Dedifferentiated amniotic fluid mesenchymal stem cell (primary cell): ENCODE data around the gene LY6G6F.
A peak's percentile ranks its signal among the peaks of the same experiment; 100 is the strongest.

Experiments used
- DNase-seq: peaks from one replicate; pipeline ENCODE4 v3.0.0-alpha.2; 2016; ENCODE audit errors: extremely low spot score

Gene LY6G6F

GRCh38 chr6:31723980-31724691 is 17.5 kb downstream of the LY6G6F start:
- no peak for DNase-seq

DNA sequence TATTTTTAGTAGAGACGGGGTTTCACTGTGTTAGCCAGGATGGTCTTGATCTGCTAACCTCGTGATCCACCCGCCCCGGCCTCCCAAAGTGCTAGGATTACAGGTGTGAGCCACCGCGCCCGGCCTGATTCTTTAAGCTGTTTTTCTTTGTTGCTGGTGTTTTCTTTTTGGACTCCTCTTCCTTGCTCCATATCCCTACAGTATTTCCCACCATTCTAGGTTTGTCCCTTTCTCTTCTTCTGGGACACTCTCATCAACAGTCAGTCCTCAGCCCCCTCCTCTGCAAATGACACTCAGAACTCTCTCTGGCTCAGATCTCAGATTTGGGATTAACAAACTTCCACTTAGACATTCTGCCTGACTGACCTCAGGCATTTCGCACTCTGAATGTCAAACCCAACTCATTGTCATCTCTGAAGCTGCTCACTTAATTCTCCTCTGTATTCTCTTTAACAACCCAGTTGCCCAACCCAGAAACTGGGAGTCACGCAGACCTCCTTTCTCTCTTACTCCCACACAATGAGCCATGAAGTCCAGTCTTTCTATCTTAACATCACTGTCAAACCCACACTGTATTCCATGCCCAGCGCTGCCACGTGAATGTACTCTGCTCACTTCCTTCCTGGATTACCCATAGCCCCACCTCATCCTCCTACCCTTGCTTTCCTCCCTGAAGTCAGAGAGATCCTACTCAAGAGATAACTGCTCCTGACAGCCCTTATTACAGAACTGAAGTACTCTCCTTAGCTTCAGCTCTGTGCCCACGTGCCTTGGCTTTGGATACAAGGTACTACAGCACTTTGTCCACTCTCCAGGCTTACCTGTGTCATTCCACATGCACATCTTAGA is 19.1 kb downstream of the LY6G6F start:
- no peak for DNase-seq

DNA sequence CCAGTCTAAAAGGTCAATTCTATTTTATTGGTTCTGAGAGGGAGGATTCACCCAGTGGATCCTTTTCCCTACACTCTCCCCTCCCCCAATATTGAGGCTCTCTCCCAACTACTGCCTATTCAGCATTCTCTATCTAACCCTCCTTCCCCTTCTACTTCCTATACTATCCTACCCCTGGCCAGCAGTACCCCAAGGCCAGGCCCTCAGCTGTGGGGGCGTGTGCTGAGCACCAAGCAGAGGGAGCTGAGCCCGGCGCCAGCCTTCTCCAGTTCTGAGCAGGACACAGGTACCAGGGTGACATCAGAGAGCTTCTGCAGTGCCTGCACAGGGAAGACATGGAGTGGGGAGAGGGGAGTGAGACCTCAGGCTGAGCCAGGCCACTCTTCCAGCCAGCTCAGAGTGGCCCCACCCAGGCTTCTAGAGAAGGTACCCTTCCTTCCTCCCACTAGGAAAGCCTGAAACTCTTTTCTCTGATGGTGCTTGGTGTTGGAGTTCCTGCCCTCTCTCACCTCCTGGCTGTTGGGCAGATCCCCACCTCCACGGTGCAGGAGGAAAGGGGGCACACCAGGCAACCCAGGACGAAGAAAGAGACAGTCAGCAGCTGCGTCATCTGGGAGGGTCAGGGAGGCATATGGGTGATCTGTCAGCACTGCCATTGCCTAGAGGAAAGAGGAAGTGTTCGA is 20.5 kb downstream of the LY6G6F start:
- DNase-seq: no peak

DNA sequence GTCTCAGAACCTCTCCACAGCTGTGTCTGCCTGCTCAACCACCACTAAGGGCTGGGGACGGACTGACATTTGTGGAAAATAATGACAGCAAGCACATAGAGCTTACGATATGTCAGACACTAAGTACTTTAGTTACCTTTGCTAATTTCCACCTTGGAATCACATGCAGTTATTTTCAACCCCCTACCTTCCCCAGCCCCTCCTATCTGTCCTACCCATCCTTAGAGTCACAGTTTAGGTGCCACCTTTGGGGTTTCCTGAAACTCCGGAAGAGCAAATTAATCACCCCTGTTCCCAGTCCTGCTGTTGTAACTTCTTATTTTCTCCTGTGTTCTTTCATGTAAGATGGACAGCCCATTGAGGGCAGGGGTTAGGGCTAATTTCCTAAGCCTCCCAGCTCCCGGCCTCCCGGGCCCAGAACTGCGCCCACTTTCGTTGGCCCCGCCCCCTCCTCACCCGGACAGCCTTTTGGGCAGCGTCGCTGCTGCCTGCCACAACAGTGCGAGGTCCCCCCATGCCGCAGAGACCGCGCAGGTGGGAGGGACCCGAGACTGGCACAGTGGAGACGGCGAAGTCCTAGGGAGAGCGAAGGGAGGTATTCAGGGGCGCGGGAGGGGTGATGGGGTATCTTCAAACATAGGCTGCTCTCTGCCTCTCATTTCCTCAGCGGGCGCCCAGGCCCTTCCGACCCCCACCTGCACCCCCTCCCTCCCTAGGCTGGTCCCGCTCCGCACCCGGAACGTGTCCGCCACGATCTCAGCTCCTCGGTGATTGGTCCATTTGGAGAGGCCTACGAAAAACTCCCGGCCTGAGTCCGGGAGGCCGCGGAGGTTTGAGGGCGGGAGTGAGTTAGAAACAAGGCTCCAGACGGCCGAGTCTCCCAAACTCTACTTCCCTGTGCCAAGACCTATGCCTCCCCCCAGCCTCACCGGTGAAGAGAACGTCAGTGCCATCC is 21.3 kb downstream of the LY6G6F start:
- DNase-seq: no peak

DNA sequence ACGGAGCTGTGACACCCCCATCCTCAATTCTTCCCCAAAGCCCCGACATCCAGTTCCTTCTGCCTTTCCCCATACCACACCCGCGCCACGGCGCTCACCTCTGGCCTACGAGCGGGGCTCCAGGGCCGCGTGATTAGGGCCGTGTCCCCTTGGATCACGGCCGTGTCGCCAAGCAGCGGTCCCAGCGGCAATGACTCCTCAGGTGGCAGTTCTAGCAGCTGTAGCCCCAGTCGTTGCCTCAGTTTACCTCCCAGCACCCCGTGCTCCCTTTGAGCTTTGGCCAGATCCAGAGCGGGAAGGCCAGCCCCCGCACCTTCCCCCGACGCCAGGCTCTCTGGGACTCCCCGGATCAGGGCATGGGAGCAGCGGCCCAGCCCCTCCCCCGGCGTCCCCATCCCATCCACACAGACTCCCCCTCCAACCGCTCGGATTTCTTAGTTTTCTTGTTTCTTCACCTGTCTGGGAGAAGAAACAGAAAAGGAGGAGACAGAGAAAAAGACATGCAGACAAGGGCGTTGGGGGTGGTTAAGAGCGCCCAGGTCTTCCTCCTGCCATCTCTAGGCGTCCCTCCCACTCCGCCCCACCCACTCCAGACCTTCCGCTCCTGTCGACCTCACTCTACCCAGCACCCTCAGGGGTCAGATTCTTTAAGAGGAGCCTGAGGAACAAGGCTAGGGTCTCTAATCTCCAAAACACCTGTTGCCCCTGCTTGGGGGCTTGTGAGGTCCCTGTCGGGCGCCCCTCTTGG is 22.3 kb downstream of the LY6G6F start, which contains the start of gene DDAH2:
Gene DDAH2, minus strand, starts transcription at position 533 of the 748 bp plus-strand sequence. Its CDS starts 138 bp downstream, at position 395.
- DNase-seq: no peak

DNA sequence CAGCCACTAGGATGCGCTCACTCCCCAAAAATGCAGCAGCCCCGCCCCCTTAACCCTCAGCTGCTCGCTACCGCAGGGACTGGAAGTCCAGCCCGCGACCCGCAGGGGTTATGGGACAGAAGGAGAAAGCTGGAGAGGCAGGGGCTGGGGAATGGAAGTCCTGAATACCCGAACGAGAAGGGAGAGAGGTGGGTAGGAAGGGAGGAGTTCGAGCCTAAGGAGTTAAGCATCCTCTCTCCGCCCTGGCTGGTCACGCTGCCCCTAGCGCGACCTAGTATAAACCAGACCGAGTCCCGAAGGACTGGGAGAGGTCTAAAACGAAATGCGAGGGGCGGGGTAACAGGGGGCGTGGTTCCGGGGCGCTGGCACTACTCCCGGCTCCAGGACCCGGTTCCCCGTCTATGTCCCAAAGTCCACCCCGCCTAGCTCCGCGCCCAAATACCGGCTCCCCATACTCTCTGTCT is 22.9 kb downstream of the LY6G6F start:
- DNase-seq: peak; percentile 84

DNA sequence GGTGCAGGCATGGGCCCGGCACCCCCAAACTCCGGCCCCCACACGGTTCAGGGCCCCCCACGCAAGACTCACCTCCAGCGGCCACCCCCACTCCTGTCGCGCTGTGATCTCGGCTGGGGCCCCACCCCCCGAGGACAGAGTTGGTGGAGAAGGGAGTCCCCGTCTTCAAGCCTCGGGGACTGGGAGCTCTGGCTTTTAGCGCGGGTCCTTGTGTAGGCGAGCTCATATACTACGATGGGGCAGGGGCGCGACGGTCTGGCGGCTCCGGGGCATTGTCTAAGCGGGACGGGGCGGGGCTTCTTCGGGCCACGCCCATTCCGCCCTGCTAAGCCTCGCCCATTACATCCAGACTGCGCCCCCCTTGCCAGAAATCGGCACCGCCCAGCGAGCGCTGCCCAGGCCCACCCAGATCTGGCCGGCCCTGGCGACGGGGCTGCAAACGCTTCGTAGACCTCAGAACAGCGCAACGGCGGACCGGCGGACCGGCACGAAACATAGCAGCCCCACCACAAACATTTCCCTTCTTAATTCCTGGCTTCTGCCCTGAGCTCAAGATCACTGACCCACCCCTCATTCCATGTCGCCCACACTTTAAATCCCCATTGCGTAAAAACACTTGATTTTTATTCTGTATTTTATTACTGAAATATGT is 23.4 kb downstream of the LY6G6F start:
- peak; percentile 78 for DNase-seq

- DNase-seq: no peak
Measured at GRCh38 chr6:31730631-31731086, 24.0 kb downstream of the LY6G6F start.

- DNase-seq: no peak
Measured at GRCh38 chr6:31732029-31732428, 25.4 kb downstream of the LY6G6F start.

GRCh38 chr6:31733734-31734133 is 27.1 kb downstream of the LY6G6F start:
- DNase-seq: no peak

GRCh38 chr6:31734247-31734820 is 27.7 kb downstream of the LY6G6F start:
- no peak for DNase-seq

DNA sequence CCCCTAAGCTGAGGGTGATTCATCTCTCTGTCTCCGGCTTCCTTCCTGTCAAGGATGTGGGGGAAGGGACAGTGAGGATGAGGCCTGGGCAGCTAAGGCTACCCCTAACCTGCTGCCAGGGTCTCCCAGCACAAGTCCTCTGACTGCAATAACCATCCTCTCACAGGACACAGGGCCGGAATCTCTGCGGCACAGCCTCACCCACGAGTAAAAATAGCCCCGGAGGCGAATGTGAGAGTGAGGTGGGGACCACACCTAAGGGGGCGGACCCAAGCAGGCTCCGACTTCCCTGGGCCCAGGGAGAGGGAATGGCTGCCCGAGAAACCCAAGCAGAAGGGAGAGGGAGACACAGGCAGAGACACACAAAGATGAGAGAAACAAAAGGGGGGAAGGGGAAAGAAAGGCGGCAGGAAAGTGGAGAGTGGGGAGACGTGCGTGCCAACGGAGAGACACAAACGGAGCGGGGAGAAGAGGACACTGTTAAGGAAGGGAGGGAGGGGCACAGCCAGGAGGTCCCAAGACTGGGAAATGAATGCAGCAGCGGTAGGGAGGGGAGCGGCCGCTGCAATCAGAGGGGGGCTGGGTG is 28.2 kb downstream of the LY6G6F start:
- DNase-seq: no peak

- DNase-seq: peak; percentile 66
Measured at GRCh38 chr6:31736021-31736767, 29.5 kb downstream of the LY6G6F start, which contains the start of gene CLIC1. Gene CLIC1, minus strand, starts transcription at chr6:31736530. Its CDS starts 230 bp downstream, at chr6:31736300.

DNA sequence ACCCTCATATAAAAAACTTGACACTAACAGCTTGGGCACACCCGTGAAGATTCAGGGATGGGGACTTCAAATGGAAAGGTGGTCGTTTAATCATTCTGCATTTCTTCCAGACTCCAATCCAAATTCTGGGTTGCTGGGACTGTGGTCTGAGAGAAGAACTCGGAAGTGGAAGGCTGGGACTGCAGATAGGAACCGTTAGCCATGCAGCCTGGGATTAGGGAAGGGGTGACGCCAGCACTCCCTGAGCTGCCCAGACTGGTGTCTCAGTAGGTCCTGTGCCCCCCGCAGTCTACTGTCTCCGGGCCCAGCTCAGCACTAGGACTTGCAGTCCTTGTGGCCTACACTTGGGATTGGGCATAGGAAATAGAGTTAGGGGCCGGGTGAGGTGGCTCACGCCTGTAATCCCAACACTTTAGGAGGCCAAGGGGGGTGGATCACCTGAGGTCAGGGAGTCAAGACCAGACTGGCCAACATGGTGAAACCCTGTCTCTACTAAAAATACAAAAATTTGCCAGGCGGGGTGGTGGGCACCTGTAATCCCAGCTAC is 30.2 kb downstream of the LY6G6F start:
- no peak for DNase-seq

DNA sequence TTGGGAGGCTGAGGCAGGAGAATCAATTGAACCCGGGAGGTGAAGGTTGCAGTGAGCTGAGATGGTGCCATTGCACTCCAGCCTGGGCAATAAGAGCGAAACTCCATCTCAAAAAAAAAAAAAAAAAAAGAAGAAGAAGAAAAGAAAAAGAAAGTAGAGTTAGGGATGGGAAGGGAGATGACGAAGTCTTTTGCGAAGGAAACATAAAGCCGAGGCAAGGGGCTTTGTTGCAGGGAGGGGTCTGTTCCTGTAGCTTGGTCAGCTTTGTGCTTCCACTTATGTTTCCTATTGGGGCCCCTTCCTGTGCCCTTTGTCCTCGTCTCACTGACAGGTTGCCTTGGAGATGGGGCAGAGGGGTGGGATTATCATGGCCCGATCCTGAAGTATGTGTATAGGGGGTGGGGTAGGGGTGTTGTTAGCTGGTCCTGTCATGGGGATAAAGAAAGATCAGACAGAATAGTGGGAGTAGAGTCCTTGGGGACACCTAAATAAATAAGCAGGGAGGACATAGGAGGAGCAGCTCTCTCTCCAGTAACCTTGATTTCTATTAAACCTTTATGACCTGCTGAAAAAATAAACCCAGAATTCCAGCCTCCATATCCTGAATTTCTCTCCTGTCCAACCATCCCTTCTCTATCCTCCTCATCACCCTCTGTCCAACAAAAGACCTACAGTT is 30.8 kb downstream of the LY6G6F start:
- no peak for DNase-seq

GRCh38 chr6:31737991-31738979 is 31.6 kb downstream of the LY6G6F start:
- peak; percentile 41 for DNase-seq
